Endothelial cell of hepatic sinusoid (primary cell): Measurements from ENCODE around the gene GGTLC2.
"Not testable (repeated sequence)": the region's sequence is repeated elsewhere in the genome, so short reads cannot be mapped to it uniquely, and the experiment has no call there.

Experiments
- in situ Hi-C: cut with HindIII; loops from 2 replicates; pipeline ENCODE4 v1.10.0; 2017; ENCODE audit warnings: low sequenced_read_pairs

The GGTLC2 gene

DNA sequence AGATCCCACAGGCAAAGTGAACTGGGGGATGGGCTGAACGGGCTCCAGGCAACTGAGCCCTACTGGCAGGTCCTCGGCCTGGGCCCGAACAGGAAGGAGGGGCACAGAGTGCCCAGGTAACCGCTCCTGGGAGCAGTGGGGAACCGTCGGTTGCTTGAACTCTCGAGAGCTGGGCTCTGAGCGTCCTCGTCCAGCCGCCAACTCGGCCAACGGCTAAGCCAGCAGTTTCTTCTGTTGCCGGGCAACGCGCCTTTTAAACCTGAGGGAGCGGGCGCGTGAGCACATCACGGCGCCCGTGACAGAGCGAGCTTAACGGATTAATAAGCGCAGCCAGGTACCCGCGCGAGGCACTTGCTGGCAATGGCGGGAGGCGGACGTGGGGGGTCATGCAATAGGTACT is at the start of gene GGTLC2:
Gene GGTLC2 (plus strand): TSS at position 301 of the 400 bp plus-strand sequence. CDS start 1,732 bp downstream, outside the sequence.
- in situ Hi-C loops = not testable (repeated sequence)

DNA sequence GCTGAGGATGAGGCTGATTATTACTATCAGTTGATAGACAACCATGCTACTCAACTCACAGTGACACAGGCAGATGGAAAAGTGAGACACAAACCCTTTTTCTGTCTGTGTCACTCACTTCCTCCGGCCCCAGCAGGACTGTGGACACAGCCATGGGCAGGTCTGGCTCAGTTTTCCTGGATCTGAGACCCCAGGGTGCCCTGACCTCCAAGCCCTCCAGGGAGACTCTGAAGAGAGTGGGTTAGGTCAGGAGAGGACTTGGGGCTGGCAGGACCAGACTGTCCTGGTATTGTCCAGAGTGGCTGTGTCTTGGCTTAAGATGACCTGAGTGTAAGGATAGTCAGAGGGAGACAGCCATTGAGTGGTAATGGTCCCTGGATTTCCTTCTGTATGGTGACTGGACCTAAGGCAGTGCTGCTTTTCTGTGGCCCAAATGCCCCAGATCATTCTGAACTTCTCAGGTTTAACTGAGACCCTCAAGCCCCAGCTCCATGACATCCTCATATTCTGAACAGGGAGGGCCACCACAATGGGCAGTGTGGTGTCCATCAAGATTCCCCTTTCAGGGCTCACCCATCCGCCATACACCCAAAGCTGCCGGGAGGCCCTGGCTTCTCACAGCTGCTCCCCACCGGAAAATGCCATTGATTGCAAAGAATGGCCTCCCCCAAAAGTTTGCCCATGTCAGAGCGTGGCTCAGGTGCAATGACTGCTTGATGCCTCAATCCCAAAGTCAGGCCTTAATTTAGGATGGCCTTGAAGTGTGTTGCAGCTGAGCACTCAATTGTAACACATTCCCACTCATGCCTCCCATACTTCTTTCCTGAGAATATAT is 49.2 kb upstream of the GGTLC2 start:
- in situ Hi-C loops = no loop called here

DNA sequence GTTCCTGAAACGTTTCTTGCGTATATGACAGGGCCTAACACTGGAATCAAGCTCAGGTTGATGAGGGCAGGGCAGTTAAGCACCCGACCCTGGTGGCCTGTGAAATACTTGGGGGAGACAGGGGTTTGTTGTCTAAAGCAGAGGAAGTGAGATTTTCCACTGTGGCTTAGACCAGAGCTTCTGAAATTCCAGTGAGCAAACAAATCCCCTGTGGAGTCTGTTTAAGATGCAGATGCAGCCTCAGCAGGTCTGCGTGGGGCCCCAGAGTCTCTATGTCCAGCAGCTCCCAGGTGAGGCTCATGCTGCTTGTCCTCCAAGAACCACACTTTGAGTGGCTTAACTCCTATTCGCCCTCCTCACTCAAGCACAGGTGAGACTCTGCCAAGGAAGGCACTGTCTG is 46.3 kb upstream of the GGTLC2 start:
- in situ Hi-C loops = no loop called here

DNA sequence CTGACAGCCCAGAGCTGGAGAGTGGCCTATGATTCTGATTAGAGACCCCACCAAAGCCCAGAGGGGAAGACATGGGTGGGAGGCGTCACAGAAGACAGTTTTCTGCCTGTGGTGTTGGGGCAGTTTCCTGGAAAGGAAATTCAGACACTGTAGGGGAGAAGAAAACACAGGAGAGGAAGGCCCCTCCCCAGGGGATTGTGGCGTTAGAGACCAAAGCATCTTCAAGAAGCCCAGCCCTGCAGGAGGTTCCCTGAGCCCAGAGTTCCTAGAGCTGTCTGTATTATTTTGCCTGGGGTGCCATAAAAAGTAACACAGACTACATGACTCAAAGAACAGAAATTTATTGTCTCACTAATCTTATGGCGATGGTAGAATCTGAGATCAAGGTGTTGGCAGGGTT is 45.2 kb upstream of the GGTLC2 start:
- in situ Hi-C loops = no loop called here

DNA sequence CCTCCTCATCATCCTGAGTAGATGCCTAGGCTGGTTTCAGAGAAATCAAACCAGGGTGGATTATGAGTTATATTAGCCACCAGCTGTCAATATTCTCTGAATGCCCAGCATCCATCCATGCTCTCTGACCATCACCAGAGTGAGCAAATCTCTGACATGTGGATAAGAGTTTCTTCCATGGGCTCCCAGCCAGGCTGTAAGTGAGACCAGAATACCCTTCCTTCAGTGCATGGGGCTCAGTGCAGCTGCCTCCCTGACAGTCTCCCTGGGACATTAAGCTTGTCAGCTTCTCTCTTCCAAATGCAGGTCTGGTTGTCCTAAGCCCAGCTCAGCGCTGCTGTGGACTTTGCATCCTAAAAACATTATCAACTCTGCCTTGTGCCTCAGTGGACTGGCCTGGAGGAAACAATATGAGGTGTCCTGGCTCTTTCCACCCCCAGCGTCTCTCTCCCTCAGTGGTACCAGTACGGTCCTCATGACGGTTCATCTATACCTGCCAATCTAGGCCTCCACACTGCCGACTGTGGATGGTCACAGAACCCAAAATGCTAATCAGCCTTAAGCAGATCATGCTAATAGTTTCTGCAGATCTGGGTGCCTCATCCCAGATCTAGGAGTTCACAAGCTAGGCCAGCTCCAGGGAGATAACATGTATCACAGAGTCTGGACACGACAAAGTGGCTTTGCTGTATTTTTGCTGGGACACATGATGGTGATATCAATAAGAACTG is 43.7 kb upstream of the GGTLC2 start:
- in situ Hi-C loops = no loop called here

DNA sequence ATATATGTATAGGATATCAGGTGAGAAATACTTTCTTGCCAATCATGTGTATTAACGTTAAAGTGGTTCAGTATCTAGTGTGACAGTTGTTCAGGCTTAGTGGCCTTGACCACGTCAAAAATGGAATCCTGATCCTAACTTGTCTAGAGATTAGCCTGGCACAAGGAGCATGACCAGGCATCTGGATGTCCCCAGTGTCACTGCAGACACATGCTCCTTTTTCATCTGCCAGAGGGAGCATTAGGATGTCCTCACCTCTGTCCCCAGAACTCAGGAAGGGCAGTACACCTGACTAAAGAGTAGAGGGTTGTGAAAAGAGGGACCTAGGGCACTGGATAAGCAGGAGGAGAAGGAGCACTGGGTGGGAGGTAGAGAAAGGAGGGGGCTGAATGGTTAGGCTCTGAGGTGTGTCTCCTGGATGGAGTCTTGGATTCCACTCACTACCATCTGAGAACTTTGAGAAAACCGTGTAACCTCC is 40.9 kb upstream of the GGTLC2 start:
- in situ Hi-C loops = no loop called here

DNA sequence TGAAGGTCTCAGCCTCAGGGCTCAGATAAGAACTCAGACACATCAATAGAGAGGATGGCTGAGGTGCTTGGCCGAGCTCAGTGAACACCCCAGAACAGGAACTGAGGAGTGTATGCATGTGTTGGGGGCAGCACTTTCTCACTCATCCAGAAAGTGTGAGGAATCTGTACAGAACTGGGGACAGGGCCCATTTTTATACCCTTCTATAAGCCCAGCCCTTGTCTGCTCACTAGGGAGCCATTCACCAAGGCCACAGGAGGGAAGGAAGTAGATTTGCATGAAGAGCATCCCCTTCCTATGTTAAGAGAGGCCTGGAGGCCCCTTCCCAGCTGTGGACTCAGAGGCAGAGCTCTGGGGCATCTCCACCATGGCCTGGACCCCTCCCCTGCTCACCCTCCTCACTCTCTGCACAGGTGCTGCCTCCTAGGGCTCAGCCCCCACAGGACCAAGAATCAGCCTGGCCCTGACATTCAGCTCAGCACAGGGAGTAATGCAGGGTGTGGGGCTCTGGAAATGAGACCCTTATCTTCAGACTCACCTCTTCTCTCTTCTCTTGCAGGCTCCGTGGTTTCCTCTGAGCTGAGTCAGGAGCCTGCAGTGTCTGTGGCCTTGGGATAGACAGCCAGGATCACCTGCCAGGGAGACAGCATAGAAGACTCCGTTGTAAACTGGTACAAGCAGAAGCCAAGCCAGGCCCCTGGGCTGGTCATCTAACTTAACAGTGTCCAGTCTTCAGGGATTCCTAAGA is 39.9 kb upstream of the GGTLC2 start:
- in situ Hi-C loops = no loop called here

DNA sequence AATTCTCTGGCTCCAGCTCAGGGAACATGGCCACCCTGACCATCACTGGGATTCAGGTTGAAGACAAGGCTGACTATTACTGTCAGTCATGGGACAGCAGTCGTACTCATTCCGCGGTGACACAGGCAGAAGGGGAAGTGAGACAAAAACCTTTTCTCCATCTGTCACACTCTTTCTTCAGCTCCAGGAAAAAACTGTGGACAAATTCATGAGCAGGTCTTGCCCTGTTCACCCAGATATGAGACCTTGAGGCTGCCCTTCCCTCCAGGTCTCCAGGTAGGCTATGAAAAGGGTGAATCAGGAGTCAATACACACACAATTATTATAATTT is 39.4 kb upstream of the GGTLC2 start:
- in situ Hi-C loops = no loop called here

DNA sequence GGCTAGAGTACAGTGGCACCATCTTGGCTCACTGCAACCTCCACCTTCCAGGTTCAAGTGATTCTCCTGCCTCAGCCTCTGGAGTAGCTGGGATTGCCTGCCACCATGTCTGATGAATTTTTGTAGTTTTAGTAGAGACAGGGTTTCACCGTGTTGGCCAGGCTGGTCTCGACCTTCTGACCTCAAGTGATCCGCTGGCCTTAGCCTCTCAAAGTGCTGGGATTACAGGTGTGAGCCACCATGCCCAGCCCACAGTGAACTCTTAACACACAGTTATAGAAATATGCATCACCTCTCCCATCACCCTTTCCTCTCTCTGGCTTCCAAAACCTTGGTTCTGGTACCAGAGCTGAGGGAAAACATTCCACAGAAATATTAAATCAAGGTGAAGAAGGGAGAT is 36.4 kb upstream of the GGTLC2 start:
- in situ Hi-C loops = not testable (repeated sequence)

DNA sequence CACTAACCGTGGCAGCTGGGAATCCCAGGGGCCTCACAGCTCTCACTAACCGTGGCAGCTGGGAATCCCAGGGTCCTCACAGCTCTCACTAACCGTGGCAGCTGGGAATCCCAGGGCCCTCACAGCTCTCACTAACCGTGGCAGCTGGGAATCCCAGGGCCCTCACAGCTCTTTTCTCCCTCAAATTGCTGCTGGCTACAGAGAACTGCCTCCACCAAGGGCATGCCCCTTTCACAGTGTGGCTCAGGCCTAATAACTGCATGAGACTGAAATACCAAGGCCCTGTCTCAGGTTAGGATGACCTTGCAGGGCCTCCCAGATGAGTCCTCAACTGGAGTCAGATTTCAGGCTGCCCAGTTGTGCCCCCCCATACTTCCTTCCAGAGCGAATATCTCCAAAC is 35.1 kb upstream of the GGTLC2 start:
- in situ Hi-C loops = no loop called here

DNA sequence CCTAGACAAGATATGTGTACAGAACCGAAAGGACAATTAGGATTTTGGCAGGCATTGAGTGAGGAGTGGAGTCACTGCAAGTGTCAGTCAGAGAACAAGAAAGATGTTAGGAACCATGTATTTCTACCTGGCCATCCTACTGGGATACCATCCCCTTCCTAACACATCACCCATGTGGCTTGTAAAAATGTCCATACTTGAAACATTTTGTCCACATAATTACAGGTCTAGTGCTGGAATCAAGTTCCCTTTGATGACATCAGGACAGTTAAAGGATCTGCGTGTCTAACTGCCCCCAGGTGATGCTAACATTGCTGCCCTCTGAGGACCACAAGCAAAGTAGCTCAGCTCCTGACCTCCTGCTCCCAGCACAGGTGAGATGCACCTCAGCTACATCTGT is 31.9 kb upstream of the GGTLC2 start:
- in situ Hi-C loops = no loop called here

DNA sequence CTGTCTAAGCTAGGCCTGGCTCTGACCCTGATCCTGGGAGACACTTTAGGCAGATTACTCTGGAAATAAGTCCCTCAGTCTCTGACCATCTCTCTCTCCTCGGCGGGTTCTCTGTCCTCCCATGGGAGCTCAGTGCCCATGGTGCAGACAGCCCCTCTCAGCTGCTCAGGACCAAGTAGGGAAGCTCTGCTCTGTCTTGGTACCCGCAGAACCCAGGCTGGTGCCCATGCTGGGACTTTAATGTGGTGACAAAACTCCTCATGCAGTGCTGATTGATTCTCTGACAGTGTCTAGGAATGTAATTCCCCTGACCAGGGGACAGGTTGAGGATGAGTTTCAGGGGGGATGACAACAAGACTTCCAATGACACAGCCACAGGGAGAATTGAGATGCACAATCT is 30.3 kb upstream of the GGTLC2 start:
- in situ Hi-C loops = no loop called here

DNA sequence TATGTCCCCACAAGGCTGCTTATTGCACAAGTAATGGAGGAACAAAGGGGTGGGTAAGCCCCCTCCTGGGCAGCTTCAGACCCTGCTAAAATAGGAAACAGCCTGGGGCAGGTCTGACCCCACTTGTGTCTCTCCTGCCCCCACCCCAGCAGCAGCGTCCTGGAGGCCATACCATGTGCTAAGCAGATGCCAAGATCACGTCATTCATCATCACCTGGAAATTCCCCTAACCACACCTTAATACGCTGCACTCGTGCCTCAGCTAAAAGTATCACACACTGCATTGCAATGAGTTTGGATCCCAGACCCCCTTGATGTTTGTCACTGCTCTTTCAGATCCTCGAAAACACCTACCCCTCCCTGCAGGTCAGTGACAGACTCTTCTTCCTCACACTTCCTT is 27.8 kb upstream of the GGTLC2 start:
- in situ Hi-C loops = no loop called here

DNA sequence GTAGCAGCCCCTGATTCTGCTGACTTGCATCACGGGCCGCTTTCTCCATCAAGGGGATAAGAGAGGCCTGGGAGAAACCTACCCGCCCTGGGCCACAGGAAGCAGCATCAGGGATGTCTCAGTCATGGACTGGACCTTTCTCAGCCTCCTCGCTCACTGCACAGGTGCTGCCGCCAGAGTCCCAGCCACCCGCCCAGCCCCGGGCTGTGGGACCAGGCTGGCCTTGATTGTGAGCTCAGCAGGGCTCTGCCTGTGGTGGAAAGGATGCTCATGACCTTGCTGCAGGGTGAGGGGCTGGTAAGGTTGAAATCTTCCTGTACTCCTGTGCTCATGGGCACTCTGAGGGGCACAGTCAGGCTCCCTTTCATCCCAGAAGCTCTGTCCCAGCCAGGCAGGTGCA is 26.0 kb upstream of the GGTLC2 start:
- in situ Hi-C loops = no loop called here

DNA sequence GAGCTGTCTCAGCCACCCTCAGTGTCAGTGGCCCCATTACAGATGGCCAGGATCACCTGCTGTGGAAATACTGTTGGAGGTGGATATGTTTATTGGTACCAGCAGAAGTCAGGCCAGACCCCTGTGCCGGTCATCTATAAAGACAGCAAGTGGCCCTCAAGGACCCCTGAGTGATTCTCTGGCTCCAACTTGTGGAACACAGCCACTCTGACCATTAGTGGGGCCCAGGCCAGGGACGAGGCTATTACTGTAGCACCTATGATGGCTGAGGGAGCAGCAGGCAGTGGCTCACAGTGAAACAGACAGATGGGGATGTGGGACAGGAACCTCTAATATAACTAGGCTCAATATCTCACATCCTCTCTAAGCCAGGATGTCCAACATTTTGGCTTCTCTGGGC is 25.5 kb upstream of the GGTLC2 start:
- in situ Hi-C loops = no loop called here

DNA sequence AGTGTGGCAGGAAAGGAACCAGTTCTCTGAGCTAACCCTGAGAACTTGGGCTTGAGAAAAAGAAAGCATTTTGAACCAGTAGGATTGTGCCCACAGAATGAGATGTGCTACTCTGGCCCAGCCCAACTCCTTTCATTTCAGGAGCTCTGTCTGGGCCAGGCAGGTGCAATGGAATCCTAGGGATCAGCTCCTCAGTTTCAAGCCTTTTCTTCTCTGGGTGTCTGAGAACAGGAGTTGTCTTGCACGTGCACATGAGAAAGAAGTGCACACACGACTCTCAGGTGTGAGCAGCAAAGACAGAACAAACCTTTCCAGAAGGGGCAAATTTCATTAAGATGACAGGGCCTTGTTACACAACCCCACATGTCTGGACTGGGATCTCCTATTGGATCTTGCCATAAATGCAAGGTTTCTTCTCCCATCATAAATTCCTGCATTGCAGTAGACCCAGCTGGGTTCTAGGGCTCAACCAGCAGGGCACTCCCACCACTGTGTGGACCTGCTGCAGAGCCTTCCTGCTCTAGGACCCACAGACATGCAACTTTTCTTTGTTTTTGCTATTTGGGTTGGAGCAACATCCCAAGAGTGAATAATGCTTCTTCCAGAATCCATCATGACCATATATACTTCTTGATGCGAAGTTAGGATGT is 24.5 kb upstream of the GGTLC2 start:
- in situ Hi-C loops = no loop called here

DNA sequence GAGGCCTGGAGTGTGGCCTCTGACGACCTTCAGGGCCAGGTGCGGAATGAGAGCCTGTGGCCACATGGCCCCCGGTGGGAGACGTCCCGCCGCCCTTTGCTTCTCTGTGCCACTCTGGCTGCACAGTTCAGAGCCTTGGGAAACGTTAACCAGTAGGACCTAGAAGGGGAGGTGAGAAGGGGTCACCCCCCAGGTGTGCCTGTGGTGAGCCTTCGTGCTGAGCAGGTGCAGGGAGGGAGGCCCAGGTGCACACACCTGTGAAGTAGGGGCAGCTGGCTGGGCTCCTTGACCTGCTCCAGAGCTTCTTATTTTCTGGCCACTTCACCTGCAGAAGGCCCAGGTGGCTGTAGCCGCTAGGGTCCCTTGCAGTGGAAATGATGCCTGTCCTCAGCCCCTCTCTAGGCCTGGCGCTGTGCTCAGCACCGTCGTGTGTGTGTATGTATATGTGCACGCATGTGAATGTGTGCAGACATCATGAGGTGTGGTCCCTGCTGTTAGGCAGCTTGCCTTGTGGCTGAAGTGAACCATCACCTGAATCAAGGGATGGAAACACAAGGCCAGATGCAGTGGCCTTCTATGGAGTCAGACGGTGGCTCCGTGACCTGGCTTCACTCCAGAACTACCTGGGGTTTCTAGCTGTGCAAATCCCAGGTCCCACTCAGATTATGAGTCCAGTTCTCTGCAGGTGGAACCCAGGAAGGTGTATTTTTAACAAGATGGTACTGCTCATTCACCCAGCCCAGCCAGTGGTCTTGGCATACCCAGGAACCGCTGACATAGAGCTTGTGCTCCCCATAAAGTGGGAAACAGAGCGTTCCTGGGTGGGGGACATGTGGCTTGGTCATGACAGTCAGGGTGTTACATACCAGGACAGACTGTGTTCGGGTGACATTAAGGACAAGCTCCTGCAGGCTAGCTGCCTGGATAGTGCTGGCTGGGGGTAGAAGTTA is 15.6 kb upstream of the GGTLC2 start:
- in situ Hi-C loops = not testable (repeated sequence)

DNA sequence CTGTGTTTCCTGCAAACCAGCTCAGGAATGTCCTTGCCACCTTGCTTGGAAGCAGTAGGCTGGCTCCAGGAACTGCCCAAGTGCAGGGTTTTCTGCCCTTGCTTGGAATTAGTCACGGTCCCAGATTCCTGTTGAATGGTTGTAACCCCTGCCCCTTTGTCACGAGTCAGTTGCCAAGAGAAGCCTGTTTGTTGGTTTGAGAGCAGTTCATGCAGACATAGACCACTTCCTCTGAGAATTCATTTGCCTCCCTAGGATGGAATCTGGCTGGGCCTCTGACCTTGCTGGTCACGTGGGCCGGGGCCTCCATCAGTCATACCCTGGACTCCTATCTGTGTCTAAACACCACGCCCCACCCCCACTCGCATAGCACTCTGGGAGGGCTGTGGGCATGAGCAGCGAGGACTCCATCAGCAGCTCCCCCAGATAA is 13.2 kb upstream of the GGTLC2 start:
- in situ Hi-C loops = not testable (repeated sequence)

DNA sequence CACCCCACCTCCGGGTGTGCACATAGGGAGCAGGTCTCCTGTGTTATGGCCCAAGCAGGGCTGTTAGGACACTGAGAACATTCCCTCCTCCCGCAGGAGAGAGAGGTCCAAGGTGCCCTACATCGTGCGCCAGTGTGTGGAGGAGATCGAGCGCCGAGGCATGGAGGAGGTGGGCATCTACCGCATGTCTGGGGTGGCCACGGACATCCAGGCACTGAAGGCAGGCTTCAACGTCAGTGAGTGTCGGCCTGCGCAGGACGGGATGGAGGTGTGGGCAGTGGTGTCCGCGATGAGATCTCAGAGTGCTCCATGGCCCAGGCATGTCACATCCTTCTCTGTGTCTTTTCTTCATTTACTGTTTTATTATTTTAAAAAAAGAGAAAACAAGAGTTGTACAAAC is 12.2 kb upstream of the GGTLC2 start:
- in situ Hi-C loops = not testable (repeated sequence)

DNA sequence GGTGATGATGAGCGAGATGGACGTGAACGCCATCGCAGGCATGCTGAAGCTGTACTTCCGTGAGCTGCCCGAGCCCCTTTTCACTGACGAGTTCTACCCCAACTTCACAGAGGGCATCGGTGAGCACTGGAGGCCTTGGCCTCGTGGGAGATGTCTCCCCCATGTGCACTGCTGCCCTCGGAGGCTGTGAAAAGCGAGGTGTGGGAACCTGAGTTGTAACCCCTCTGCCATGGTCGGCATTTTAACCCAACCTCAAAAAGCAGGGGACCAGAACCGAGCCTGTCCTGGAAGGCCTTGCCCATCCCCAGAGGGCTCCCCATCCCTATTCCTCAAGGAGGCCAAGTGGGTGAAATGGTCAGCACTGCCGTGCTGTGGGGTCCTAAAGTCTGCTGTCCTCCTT is 10.9 kb upstream of the GGTLC2 start:
- in situ Hi-C loops = not testable (repeated sequence)
